GM23338 (cell line): ENCODE data around the gene L3MBTL1. TPM values are rescaled to one million over a fixed set of nuclear protein-coding genes. Genes with fewer than 3 reads are reported as not detected.

Experiments used
- ATAC-seq: fragments of 200-7000 bp; cut with Tn5 transposase; 3 replicates; pipeline ENCODE4 v1.9.1; 2020
- DNase-seq: peaks from one replicate; pipeline ENCODE4 v3.0.0-alpha.2; 2015; ENCODE audit warnings: low spot score
- H2AFZ ChIP-seq: fragments of 200-600 bp; sonication (generic); 2 replicates; pipeline ENCODE4 v1.8.0; 2016; ENCODE audit warnings: antibody characterized with exemption, mild to moderate bottlenecking, moderate library complexity
- H3F3A ChIP-seq: fragments of 200-600 bp; sonication (generic); replicated peaks from 2 replicates; pipeline ENCODE4 v1.8.0; 2017; ENCODE audit warnings: antibody characterized with exemption, mixed run types, low read depth
- H3K27ac ChIP-seq: fragments of 200-600 bp; sonication (generic); 2 replicates; pipeline ENCODE4 v1.6.1; 2016; ENCODE audit warnings: low read depth
- H3K27me3 ChIP-seq: fragments of 200-600 bp; sonication (generic); 2 replicates; pipeline ENCODE4 v1.8.0; 2016; ENCODE audit warnings: mild to moderate bottlenecking, mixed run types, moderate library complexity; ENCODE audit not compliant: insufficient read depth
- H3K36me3 ChIP-seq: fragments of 200-600 bp; sonication (generic); 2 replicates; pipeline ENCODE4 v1.8.0; 2016; ENCODE audit warnings: mild to moderate bottlenecking; ENCODE audit not compliant: insufficient read depth
- H3K4me1 ChIP-seq: fragments of 200-600 bp; sonication (generic); 2 replicates; pipeline ENCODE4 v1.8.0; 2016; ENCODE audit warnings: mild to moderate bottlenecking, moderate library complexity; ENCODE audit not compliant: insufficient read depth
- H3K4me2 ChIP-seq: fragments of 200-600 bp; sonication (generic); 2 replicates; pipeline ENCODE4 v1.7.1; 2017; ENCODE audit warnings: mixed run types
- H3K4me3 ChIP-seq: fragments of 200-600 bp; sonication (generic); 2 replicates; pipeline ENCODE4 v1.6.1; 2016; ENCODE audit warnings: mixed run types
- H3K79me2 ChIP-seq: fragments of 200-600 bp; sonication (generic); replicated peaks from 2 replicates; pipeline ENCODE4 v1.8.0; 2017; ENCODE audit warnings: mild to moderate bottlenecking; ENCODE audit not compliant: insufficient read depth
- H3K9me2 ChIP-seq: fragments of 200-600 bp; sonication (generic); 2 replicates; pipeline ENCODE4 v1.8.0; 2017; ENCODE audit not compliant: insufficient read depth
- H4K20me1 ChIP-seq: fragments of 200-600 bp; sonication (generic); replicated peaks from 2 replicates; pipeline ENCODE4 v1.8.0; 2017; ENCODE audit warnings: mild to moderate bottlenecking; ENCODE audit not compliant: insufficient read depth
- H3K27ac Mint-ChIP-seq: 2 replicates; pipeline ENCODE4 v1.8.0; 2020; ENCODE audit warnings: inconsistent platforms, mild to moderate bottlenecking, moderate library complexity, mixed read lengths
- H3K27me3 Mint-ChIP-seq: 3 replicates; pipeline ENCODE4 v1.8.0; 2022; ENCODE audit warnings: low read depth, mild to moderate bottlenecking, moderate library complexity, mixed read lengths, inconsistent platforms; ENCODE audit not compliant: insufficient read depth, poor library complexity
- H3K36me3 Mint-ChIP-seq: 3 replicates; pipeline ENCODE4 v1.8.0; 2021; ENCODE audit warnings: low read depth, mild to moderate bottlenecking, inconsistent platforms, moderate library complexity, mixed read lengths
- H3K4me1 Mint-ChIP-seq: 3 replicates; pipeline ENCODE4 v1.8.0; 2020; ENCODE audit warnings: mild to moderate bottlenecking, inconsistent platforms, mixed read lengths
- H3K4me3 Mint-ChIP-seq: 3 replicates; pipeline ENCODE4 v1.8.0; 2021; ENCODE audit warnings: moderate library complexity, mild to moderate bottlenecking, inconsistent platforms, mixed read lengths
- H3K9me3 Mint-ChIP-seq: 3 replicates; pipeline ENCODE4 v1.8.0; 2020; ENCODE audit warnings: moderate library complexity, mild to moderate bottlenecking, inconsistent platforms, mixed read lengths
- CREB1 ChIP-seq: fragments of 250-450 bp; sonication (Bioruptor Pico); IDR thresholded peaks from 2 replicates; pipeline ENCODE4 v1.5.0; 2020; ENCODE audit warnings: low read depth, mild to moderate bottlenecking, moderate library complexity
- ETS1 ChIP-seq: IDR thresholded peaks from 2 replicates; pipeline ENCODE4 v1.6.1; 2016; ENCODE audit warnings: antibody characterized with exemption
- EZH2phosphoT487 ChIP-seq: fragments of 200-600 bp; sonication (generic); IDR thresholded peaks from one replicate; pipeline ENCODE4 v1.8.1; 2018; ENCODE audit warnings: antibody characterized with exemption; ENCODE audit not compliant: unreplicated experiment
- NANOG ChIP-seq: IDR thresholded peaks from 2 replicates; pipeline ENCODE4 v1.6.1; 2016; ENCODE audit warnings: antibody characterized with exemption, borderline replicate concordance
- POLR2AphosphoS5 ChIP-seq: IDR thresholded peaks from 2 replicates; pipeline ENCODE4 v1.6.1; 2016; ENCODE audit warnings: antibody characterized with exemption, low read depth
- REST ChIP-seq: IDR thresholded peaks from one replicate; pipeline ENCODE4 v1.6.1; 2018; ENCODE audit warnings: antibody characterized with exemption; ENCODE audit not compliant: unreplicated experiment
- STAT1 ChIP-seq: IDR thresholded peaks from one replicate; pipeline ENCODE4 v1.6.1; 2016; ENCODE audit warnings: antibody characterized with exemption; ENCODE audit not compliant: unreplicated experiment
- ZNF114 ChIP-seq: fragments of 250-450 bp; sonication (Bioruptor Pico); IDR thresholded peaks from 2 replicates; pipeline ENCODE4 v1.5.0; 2020; ENCODE audit warnings: mild to moderate bottlenecking, moderate library complexity
- ZNF331 ChIP-seq: fragments of 250-450 bp; sonication (Bioruptor Pico); IDR thresholded peaks from 2 replicates; pipeline ENCODE4 v1.5.0; 2020; ENCODE audit warnings: low read depth, mild to moderate bottlenecking, moderate library complexity
- ZNF462 ChIP-seq: fragments of 250-450 bp; sonication (Bioruptor Pico); IDR thresholded peaks from 2 replicates; pipeline ENCODE4 v1.5.0; 2020; ENCODE audit warnings: mild to moderate bottlenecking, moderate library complexity
- polyA plus RNA-seq: library from polyadenylated mRNA; unstranded; fragments of >200 nt; fragmentation: Nextera tagmentation; extraction: Ambion mirVana; gene quantifications from 2 replicates; pipeline ENCODE4 v1.2.1, GENCODE V29; 2016
- total RNA-seq: library from RNA; depleted of rRNA; stranded (reverse); fragments of >200 nt; shearing (Covaris generic); gene quantifications from 2 replicates; pipeline ENCODE4 v1.2.3, GENCODE V29; 2014

Gene L3MBTL1
- total and polyA plus RNA-seq, 2 experiments from 2014 or later: 6.5 to 33.6 TPM

GRCh38 chr20:43564455-43564854 is 57.0 kb downstream of the L3MBTL1 start (continued):
- TF ChIP-seq ETS1: no peak

DNA sequence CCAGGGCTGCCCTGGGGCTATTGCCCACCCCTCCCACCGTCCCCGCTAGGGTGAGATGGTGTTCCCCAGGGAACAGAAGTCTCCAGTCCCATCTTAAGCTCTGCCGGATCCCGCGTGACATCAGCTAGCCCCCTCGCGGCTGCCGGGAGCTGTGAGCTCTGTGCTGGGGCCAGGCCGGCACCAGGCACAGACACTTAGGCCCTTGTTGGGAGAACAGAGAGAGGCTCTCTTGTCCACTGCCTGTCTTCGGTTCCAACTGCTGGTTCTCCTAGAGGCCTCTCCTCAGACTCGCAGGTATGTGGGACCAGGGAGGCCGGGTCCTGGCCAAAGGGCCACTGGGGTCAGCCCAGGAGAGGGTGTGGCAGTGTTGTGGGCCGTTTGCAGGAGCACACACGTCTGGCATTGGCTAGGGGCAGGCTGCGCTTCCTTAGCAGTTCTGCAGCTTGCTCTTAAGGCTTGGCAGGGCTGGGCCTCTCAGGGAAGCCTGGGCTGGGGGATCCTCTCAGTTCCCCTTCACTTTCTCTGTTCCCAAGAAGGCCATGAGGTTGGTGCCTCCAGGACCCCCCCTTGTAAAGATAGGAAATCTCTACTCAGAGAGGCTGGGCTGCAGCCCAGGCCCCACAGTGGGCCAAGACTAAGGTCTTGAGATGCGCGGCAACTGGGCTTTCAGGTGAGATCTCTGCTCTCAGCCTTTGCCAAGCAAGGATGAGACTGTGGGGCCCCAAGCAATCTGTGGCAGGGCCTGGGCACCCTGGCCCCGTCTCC is 57.7 kb downstream of the L3MBTL1 start:
- no peak overlapping the region for H2AFZ ChIP-seq
- ATAC-seq (peak; percentile 78), DNase-seq (peak; percentile 26)
- no peaks in the 10 kb centered on the region for H3K27me3 ChIP-seq
- Mint-ChIP-seq H3K9me3 (no peaks in the 10 kb centered on the region), H3K4me1 (no peaks in the 10 kb centered on the region), H3K27me3 (peaks cover 3% of the 10 kb centered on the region), H3K4me3 (no peak overlapping the region), H3K27ac (no peak overlapping the region), H3K36me3 (no peaks in the 10 kb centered on the region)
- H3K4me3 ChIP-seq: no peak overlapping the region
- no peaks in the 10 kb centered on the region for H3K36me3 ChIP-seq
- H3K4me1 ChIP-seq: no peaks in the 10 kb centered on the region
- H3K4me2 ChIP-seq: no peak overlapping the region
- H3K9me2 ChIP-seq: no peaks in the 10 kb centered on the region
- H4K20me1 ChIP-seq: no peaks in the 10 kb centered on the region
- H3K27ac ChIP-seq: no peak overlapping the region
- H3F3A ChIP-seq: no peaks in the 10 kb centered on the region
- H3K79me2 ChIP-seq: no peaks in the 10 kb centered on the region
- TF ChIP-seq NANOG (no peak), CREB1 (CRISPR knock-in tag) (no peak), ZNF462 (CRISPR knock-in tag) (no peak), ETS1 (no peak), ZNF331 (no peak), POLR2AphosphoS5 (no peak), EZH2phosphoT487 (no peak), STAT1 (no peak), ZNF114 (CRISPR knock-in tag) (no peak), REST (no peak)
